GM12878 (cell line): Measurements from ENCODE around the gene CA10. TPM values are rescaled to one million over a fixed set of nuclear protein-coding genes. Genes with fewer than 3 reads are reported as not detected.

Experiments used
- ATAC-seq: fragments of 200-7000 bp; cut with Tn5 transposase; 3 replicates; pipeline ENCODE4 v1.9.1; 2020; ENCODE audit warnings: mild to moderate bottlenecking, moderate library complexity
- BruUV-seq: library from RNA; stranded (reverse); fragments of 400-500 nt; replicated peaks from 2 replicates; lab custom pipeline; 2021; lab: Mats Ljungman, UMichigan
- CTCF ChIA-PET: fragments of 300-600 bp; sonication (Branson Sonifier 250); formaldehyde crosslinking; extraction: SDS; loops from one replicate; lab custom pipeline; 2021; ENCODE audit warnings: inconsistent platforms; lab: Yijun Ruan, JAX
- POLR2A ChIA-PET: fragments of 350-600 bp; formaldehyde crosslinking; extraction: SDS; loops from one replicate; lab custom pipeline; 2021; ENCODE audit warnings: inconsistent platforms; lab: Charles Lee
- RAD21 ChIA-PET: fragments of 300-600 bp; sonication (Branson Sonifier 250); formaldehyde crosslinking; loops from one replicate; lab custom pipeline; 2023; ENCODE audit warnings: antibody characterized with exemption; ENCODE audit not compliant: unreplicated experiment; lab: Charles Lee
- SMC1A ChIA-PET: fragments of 300-600 bp; sonication (Branson Sonifier 250); formaldehyde crosslinking; loops from one replicate; lab custom pipeline; 2023; ENCODE audit not compliant: unreplicated experiment, uncharacterized antibody; lab: Charles Lee
- DNase-seq: peaks from one replicate; pipeline ENCODE4 v3.0.0-alpha.2; 2011; ENCODE audit warnings: low read depth, low spot score
- FAIRE-seq: peaks from 3 replicates; lab custom pipeline; 2011; peaks lifted over from hg19 to GRCh38; lab: Jason Lieb, UNC
- H2AFZ ChIP-seq: 2 replicates; pipeline ENCODE4 v1.6.0; 2011; ENCODE audit warnings: low read depth, low read length, control low read depth; ENCODE audit not compliant: control insufficient read depth
- H3K27ac ChIP-seq: 2 replicates; pipeline ENCODE4 v1.5.1; 2011; ENCODE audit warnings: control low read depth; ENCODE audit not compliant: control insufficient read depth, insufficient read depth
- H3K27me3 ChIP-seq, 2 experiments: replicated peaks in 1 of 2; 2 replicates each; pipeline versions ENCODE4 v1.6.0 to v1.6.1; 2011; ENCODE audit warnings: low read length in 1 of 2; ENCODE audit not compliant: control insufficient read depth in 2 of 2, insufficient read depth in 2 of 2
- H3K36me3 ChIP-seq, 2 experiments: 2 replicates each; pipeline ENCODE4 v1.5.1; 2011; ENCODE audit warnings: low read length in 1 of 2; ENCODE audit not compliant: control insufficient read depth in 2 of 2, insufficient read depth in 2 of 2
- H3K4me1 ChIP-seq: 2 replicates; pipeline ENCODE4 v1.6.1; 2011; ENCODE audit warnings: mild to moderate bottlenecking, low read length, moderate library complexity, mixed read lengths; ENCODE audit not compliant: control insufficient read depth, insufficient read depth
- H3K4me2 ChIP-seq: 2 replicates; pipeline ENCODE4 v1.6.0; 2011; ENCODE audit warnings: control low read depth; ENCODE audit not compliant: control insufficient read depth, insufficient read depth
- H3K4me3 ChIP-seq: fragments of 200-600 bp; sonication (generic); 2 replicates; pipeline ENCODE4 v1.5.1; 2016
- H3K79me2 ChIP-seq: 2 replicates; pipeline ENCODE4 v1.6.0; 2011; ENCODE audit warnings: low read length; ENCODE audit not compliant: control insufficient read depth, insufficient read depth
- H3K9ac ChIP-seq: 2 replicates; pipeline ENCODE4 v1.8.0; 2011; ENCODE audit warnings: low read length, control low read depth, mixed read lengths; ENCODE audit not compliant: control insufficient read depth, insufficient read depth
- H3K9me3 ChIP-seq: replicated peaks from 3 replicates; pipeline ENCODE4 v1.5.1; 2011; ENCODE audit warnings: mild to moderate bottlenecking, low read length; ENCODE audit not compliant: control insufficient read depth, insufficient read depth
- H4K20me1 ChIP-seq: 2 replicates; pipeline ENCODE4 v1.6.0; 2011; ENCODE audit not compliant: control insufficient read depth, insufficient read depth
- CREB1 ChIP-seq: IDR thresholded peaks from 2 replicates; pipeline ENCODE4 v1.6.1; 2012; ENCODE audit warnings: low read depth, mild to moderate bottlenecking, inconsistent platforms
- KAT2A ChIP-seq: conservative IDR thresholded peaks from 2 replicates; pipeline ENCODE4 v1.6.1; 2011; ENCODE audit warnings: low read depth, low read length; ENCODE audit not compliant: control insufficient read depth
- MTA2 ChIP-seq: fragments of 450-650 bp; IDR thresholded peaks from 2 replicates; pipeline ENCODE4 v1.6.1; 2016; ENCODE audit warnings: low read depth, mild to moderate bottlenecking, moderate library complexity
- POLR2AphosphoS2 ChIP-seq: IDR thresholded peaks from 2 replicates; pipeline ENCODE4 v1.6.1; 2011; ENCODE audit warnings: low read depth, mild to moderate bottlenecking, low read length, improper control_type of control experiment, moderate library complexity
- SIX5 ChIP-seq: IDR thresholded peaks from 2 replicates; pipeline ENCODE4 v1.6.1; 2011; ENCODE audit warnings: mild to moderate bottlenecking, low read depth, low read length, moderate library complexity; ENCODE audit not compliant: severe bottlenecking
- SMAD5 ChIP-seq: IDR thresholded peaks from 2 replicates; pipeline ENCODE4 v1.6.1; 2016; ENCODE audit warnings: antibody characterized with exemption, low read depth
- SPI1 ChIP-seq: IDR thresholded peaks from 2 replicates; pipeline ENCODE4 v1.6.1; 2011; ENCODE audit warnings: low read depth, mild to moderate bottlenecking, low read length, moderate library complexity, borderline replicate concordance; ENCODE audit not compliant: insufficient read depth
- SREBF2 ChIP-seq: IDR thresholded peaks from 2 replicates; pipeline ENCODE4 v1.6.1; 2012; ENCODE audit warnings: mild to moderate bottlenecking, low read length
- ZNF24 ChIP-seq: fragments of 450-650 bp; IDR thresholded peaks from 2 replicates; pipeline ENCODE4 v1.6.1; 2017; ENCODE audit warnings: antibody characterized with exemption, mild to moderate bottlenecking
- WGBS: methylation state at CpG from one replicate; pipeline ENCODE4 v1.1.6; 2016; ENCODE audit warnings: low lambda C conversion rate; ENCODE audit not compliant: insufficient replicate concordance, insufficient coverage; ENCODE audit errors: missing lambda C conversion rate; 5-methylcytosine and 5-hydroxymethylcytosine counted together
- in situ Hi-C: fragments of 300-500 bp; cut with MboI; formaldehyde crosslinking; loops from 9 replicates; pipeline ENCODE4 v1.14.3; 2018; ENCODE audit warnings: mixed read lengths
- intact Hi-C: fragments of 100-400 bp; cut with micrococcal nuclease; formaldehyde crosslinking; loops from one replicate; pipeline ENCODE4 v1.14.2; 2022; ENCODE audit not compliant: unreplicated experiment
- polyA plus RNA-seq, 11 experiments: library from polyadenylated mRNA; depleted of rRNA in 4 of 11; unstranded in 6 of 11; stranded (reverse) in 5 of 11; fragments of >200 nt; fragmentation: Nextera tagmentation in 4 of 11; fragmentation: Illumina TruSeq in 1 of 11; extraction: Ambion mirVana in 4 of 11; extraction: Trizol in 1 of 11; gene quantifications; 1 replicate in 1 of 11; 2 replicates in 10 of 11; pipeline versions ENCODE4 v1.2.1 to v1.2.3, GENCODE V29; 2011 to 2016; ENCODE audit warnings: inconsistent platforms in 2 of 11, missing spikeins in 2 of 11, low read depth in 1 of 11
- total RNA-seq, 4 experiments: library from RNA; depleted of rRNA in 3 of 4; stranded (reverse); fragments of >200 nt in 3 of 4; fragmentation: Illumina TruSeq in 1 of 4; extraction: Trizol in 1 of 4; gene quantifications; 2 replicates each; pipeline versions ENCODE4 v1.2.1 to v1.2.3, GENCODE V29; 2013 to 2021
- TF ChIP-seq, protein P1 (sequence below): fragments of 150-350 bp; IDR thresholded peaks from 2 replicates; pipeline ENCODE4 v1.6.1; 2014; ENCODE audit warnings: mild to moderate bottlenecking, low read depth, low read length

The CA10 gene
- total and polyA plus RNA-seq, 10 of the 15 experiments (the other 5 are each of a cell fraction or from before 2014, with no cell fraction given): not detected

DNA sequence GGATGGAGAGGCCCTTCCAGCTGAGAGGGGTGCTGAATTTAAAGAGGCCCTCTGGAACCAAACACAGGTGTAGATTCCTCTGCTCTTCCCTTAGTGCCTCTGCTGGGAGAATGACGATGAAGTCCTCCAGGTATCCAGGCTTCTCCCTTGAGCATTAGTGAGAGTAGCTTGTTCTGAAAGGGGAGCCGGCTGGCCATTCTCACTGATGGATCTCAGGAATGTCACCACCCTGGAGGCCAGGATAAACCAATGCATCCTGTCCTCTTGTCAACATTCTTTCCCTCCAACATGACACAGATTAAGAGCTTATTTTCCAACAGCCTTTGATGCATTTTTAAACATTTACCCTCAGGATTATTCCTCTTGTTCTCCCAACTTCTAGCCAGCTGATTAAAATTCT is 325.5 kb downstream of the CA10 start:
- H3K79me2 ChIP-seq: no peaks in the 10 kb centered on the region
- intact Hi-C loops: no loop called here
- TF ChIP-seq CREB1 (no peak), MTA2 (no peak), KAT2A (no peak), POLR2AphosphoS2 (no peak), SIX5 (no peak), SPI1 (no peak), SMAD5 (no peak), SREBF2 (no peak), ZNF24 (no peak)
- TF ChIP-seq, protein P1, sequence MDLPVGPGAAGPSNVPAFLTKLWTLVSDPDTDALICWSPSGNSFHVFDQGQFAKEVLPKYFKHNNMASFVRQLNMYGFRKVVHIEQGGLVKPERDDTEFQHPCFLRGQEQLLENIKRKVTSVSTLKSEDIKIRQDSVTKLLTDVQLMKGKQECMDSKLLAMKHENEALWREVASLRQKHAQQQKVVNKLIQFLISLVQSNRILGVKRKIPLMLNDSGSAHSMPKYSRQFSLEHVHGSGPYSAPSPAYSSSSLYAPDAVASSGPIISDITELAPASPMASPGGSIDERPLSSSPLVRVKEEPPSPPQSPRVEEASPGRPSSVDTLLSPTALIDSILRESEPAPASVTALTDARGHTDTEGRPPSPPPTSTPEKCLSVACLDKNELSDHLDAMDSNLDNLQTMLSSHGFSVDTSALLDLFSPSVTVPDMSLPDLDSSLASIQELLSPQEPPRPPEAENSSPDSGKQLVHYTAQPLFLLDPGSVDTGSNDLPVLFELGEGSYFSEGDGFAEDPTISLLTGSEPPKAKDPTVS: no peak
- no peak overlapping the region for H3K27ac ChIP-seq
- CTCF ChIA-PET: no interaction called here
- RAD21 ChIA-PET: no interaction called here
- no TSS peak for BruUV-seq
- H3K27me3 ChIP-seq: no peaks in the 10 kb centered on the region
- in situ Hi-C loops: no loop called here
- POLR2A ChIA-PET: no interaction called here
- ATAC-seq: no peak
- no peak overlapping the region for H3K4me3 ChIP-seq
- no peaks in the 10 kb centered on the region for H3K9me3 ChIP-seq
- SMC1A ChIA-PET: interaction anchor here (0.5 to 1.0 kb wide), 2 partner anchors 141 to 461 kb away, joined by 3 to 4 read pairs; no protein-coding TSS in a partner anchor
- H3K4me2 ChIP-seq: no peak overlapping the region
- no peak overlapping the region for H2AFZ ChIP-seq
- no peaks in the 10 kb centered on the region for H4K20me1 ChIP-seq
- H3K36me3 ChIP-seq: no peaks in the 10 kb centered on the region
- H3K9ac ChIP-seq: no peak overlapping the region
- no peak for FAIRE-seq
- no peaks in the 10 kb centered on the region for H3K4me1 ChIP-seq
- WGBS: 0% methylated on average over 1 of the region's 2 CpGs
- DNase-seq: no peak
